H1 (cell line): Measurements from ENCODE around the gene PARD3. TPM values are rescaled to one million over a fixed set of nuclear protein-coding genes. Genes with fewer than 3 reads are reported as not detected.

Experiments used
- CTCF ChIA-PET: fragments of 300-600 bp; sonication (Branson Sonifier 250); formaldehyde crosslinking; loops from one replicate; lab custom pipeline; 2021; ENCODE audit not compliant: partially characterized antibody; lab: Charles Lee
- POLR2A ChIA-PET: fragments of 300-600 bp; sonication (Branson Sonifier 250); formaldehyde crosslinking; loops from one replicate; lab custom pipeline; 2021; ENCODE audit warnings: inconsistent platforms; ENCODE audit not compliant: partially characterized antibody; lab: Charles Lee
- DNase-seq, 2 experiments: peaks; one replicate each; pipeline versions ENCODE4 v3.0.0 to v3.0.0-alpha.2; 2010 to 2022; ENCODE audit warnings: low spot score in 2 of 2, low read depth in 1 of 2, mixed read lengths in 1 of 2
- FAIRE-seq: peaks from 2 replicates; lab custom pipeline; 2011; peaks lifted over from hg19 to GRCh38; lab: Jason Lieb, UNC
- H2AFZ ChIP-seq: 2 replicates; pipeline ENCODE4 v1.8.1; 2012; ENCODE audit warnings: low read length, inconsistent platforms
- H2AK5ac ChIP-seq: 2 replicates; pipeline ENCODE4 v1.6.1; 2013; ENCODE audit warnings: low read depth, low read length
- H2BK120ac ChIP-seq: replicated peaks from 2 replicates; pipeline ENCODE3; 2013; ENCODE audit warnings: low read depth, low read length, inconsistent platforms
- H2BK12ac ChIP-seq: 2 replicates; pipeline ENCODE4 v1.6.1; 2013; ENCODE audit warnings: low read depth, low read length
- H2BK15ac ChIP-seq: 2 replicates; pipeline ENCODE4 v1.6.1; 2013; ENCODE audit warnings: low read length
- H2BK20ac ChIP-seq: 2 replicates; pipeline ENCODE4 v1.6.1; 2013; ENCODE audit warnings: low read length
- H2BK5ac ChIP-seq: 2 replicates; pipeline ENCODE4 v1.6.1; 2013; ENCODE audit warnings: low read depth, low read length
- H3K14ac ChIP-seq: 2 replicates; pipeline ENCODE4 v1.6.1; 2013; ENCODE audit warnings: inconsistent platforms; ENCODE audit not compliant: insufficient read length
- H3K18ac ChIP-seq: 2 replicates; pipeline ENCODE4 v1.6.1; 2013; ENCODE audit warnings: low read length; ENCODE audit errors: extremely low read depth
- H3K23ac ChIP-seq: 2 replicates; pipeline ENCODE4 v1.6.1; 2013; ENCODE audit warnings: inconsistent platforms; ENCODE audit not compliant: insufficient read length
- H3K23me2 ChIP-seq: 2 replicates; pipeline ENCODE4 v1.6.1; 2013; ENCODE audit warnings: low read depth, low read length
- H3K27ac ChIP-seq: 2 replicates; pipeline ENCODE4 v1.6.1; 2011; ENCODE audit warnings: low read depth, low read length, inconsistent platforms
- H3K27me3 ChIP-seq, 4 experiments: replicated peaks in 1 of 4; 1 replicate in 1 of 4; 2 replicates in 3 of 4; pipeline versions ENCODE4 v1.6.1 to v1.8.1; 2011 to 2013; ENCODE audit warnings: low read length in 3 of 4, mild to moderate bottlenecking in 3 of 4, inconsistent platforms in 2 of 4, mixed read lengths in 2 of 4, moderate library complexity in 1 of 4; ENCODE audit not compliant: control insufficient read depth in 3 of 4, insufficient read depth in 3 of 4; ENCODE audit errors: extremely low read depth in 1 of 4
- H3K36me3 ChIP-seq, 4 experiments: 2 replicates each; pipeline versions ENCODE4 v1.6.1 to v1.8.1; 2011 to 2013; ENCODE audit warnings: mild to moderate bottlenecking in 4 of 4, low read length in 3 of 4, moderate library complexity in 2 of 4, control low read depth in 1 of 4, inconsistent platforms in 1 of 4; ENCODE audit not compliant: insufficient read depth in 4 of 4, control insufficient read depth in 2 of 4
- H3K4ac ChIP-seq: replicated peaks from 2 replicates; pipeline ENCODE3; 2013; ENCODE audit warnings: low read length, low read depth, mixed read lengths, inconsistent platforms; ENCODE audit not compliant: insufficient read length
- H3K4me1 ChIP-seq, 4 experiments: replicated peaks in 1 of 4; 1 replicate in 1 of 4; 2 replicates in 3 of 4; pipeline versions ENCODE4 v1.6.1 to v1.8.1; 2011 to 2013; ENCODE audit warnings: low read length in 3 of 4, inconsistent platforms in 2 of 4, mixed read lengths in 1 of 4; ENCODE audit not compliant: insufficient read depth in 4 of 4, control insufficient read depth in 3 of 4
- H3K4me2 ChIP-seq, 2 experiments: 2 replicates each; pipeline versions ENCODE4 v1.6.1 to v1.8.1; 2011 to 2013; ENCODE audit warnings: low read depth in 2 of 2, low read length in 2 of 2, control low read depth in 1 of 2, inconsistent platforms in 1 of 2, mild to moderate bottlenecking in 1 of 2; ENCODE audit not compliant: insufficient read depth in 1 of 2
- H3K4me3 ChIP-seq, 4 experiments: fragments of 200-600, 300-600 bp in 1 of 4; sonication (generic), shearing (Covaris generic), sonication (Bioruptor Twin) in 1 of 4; 2 replicates each; pipeline versions ENCODE4 v1.5.1 to v1.8.1; 2011 to 2016; ENCODE audit warnings: low read length in 4 of 4, low read depth in 3 of 4, control low read depth in 2 of 4, inconsistent platforms in 2 of 4, mild to moderate bottlenecking in 2 of 4, mixed read lengths in 1 of 4, moderate library complexity in 1 of 4; ENCODE audit not compliant: insufficient read depth in 2 of 4; ENCODE audit errors: extremely low read depth in 1 of 4
- H3K56ac ChIP-seq: replicated peaks from 2 replicates; pipeline ENCODE3; 2013; ENCODE audit warnings: low read depth, mild to moderate bottlenecking, mixed read lengths, low read length, inconsistent platforms; ENCODE audit not compliant: insufficient read length
- H3K79me1 ChIP-seq: 2 replicates; pipeline ENCODE4 v1.6.1; 2013; ENCODE audit warnings: low read depth, low read length, control low read depth
- H3K79me2 ChIP-seq, 2 experiments: 2 replicates each; pipeline versions ENCODE4 v1.6.1 to v1.8.1; 2012 to 2013; ENCODE audit warnings: low read length in 2 of 2, mild to moderate bottlenecking in 2 of 2, inconsistent platforms in 1 of 2; ENCODE audit not compliant: insufficient read depth in 2 of 2, control insufficient read depth in 1 of 2
- H3K9ac ChIP-seq, 4 experiments: replicated peaks in 1 of 4; 1 replicate in 1 of 4; 2 replicates in 3 of 4; pipeline versions ENCODE4 v1.6.1 to v1.8.1; 2011 to 2013; ENCODE audit warnings: low read depth in 3 of 4, low read length in 3 of 4, control low read depth in 2 of 4, mild to moderate bottlenecking in 2 of 4, moderate library complexity in 2 of 4, inconsistent platforms in 1 of 4; ENCODE audit errors: extremely low read depth in 1 of 4
- H3K9me3 ChIP-seq, 2 experiments: 2 replicates each; pipeline versions ENCODE4 v1.6.1 to v1.8.1; 2012 to 2013; ENCODE audit warnings: mild to moderate bottlenecking in 2 of 2, moderate library complexity in 2 of 2, control low read depth in 1 of 2, inconsistent platforms in 1 of 2, low read depth in 1 of 2, low read length in 1 of 2, mixed read lengths in 1 of 2; ENCODE audit not compliant: insufficient read depth in 2 of 2
- H4K20me1 ChIP-seq, 2 experiments: replicated peaks in 1 of 2; 2 replicates each; pipeline versions ENCODE3 to v1.8.1; 2011 to 2013; ENCODE audit warnings: inconsistent platforms in 2 of 2, low read length in 2 of 2, mild to moderate bottlenecking in 1 of 2; ENCODE audit not compliant: insufficient read depth in 2 of 2, control insufficient read depth in 1 of 2
- H4K5ac ChIP-seq: 2 replicates; pipeline ENCODE4 v1.6.1; 2013; ENCODE audit warnings: low read length, low read depth, mixed read lengths, inconsistent platforms; ENCODE audit not compliant: insufficient read length
- H4K8ac ChIP-seq: 2 replicates; pipeline ENCODE4 v1.8.0; 2013; ENCODE audit warnings: mild to moderate bottlenecking, moderate library complexity, low read length, inconsistent platforms; ENCODE audit not compliant: insufficient read depth; ENCODE audit errors: extremely low read depth
- H4K91ac ChIP-seq: replicated peaks from 2 replicates; pipeline ENCODE3; 2013; ENCODE audit warnings: low read length, mixed read lengths, inconsistent platforms; ENCODE audit not compliant: insufficient read length
- BRCA1 ChIP-seq: IDR thresholded peaks from 2 replicates; pipeline ENCODE4 v1.6.1; 2012; ENCODE audit warnings: low read depth, low read length, improper control_type of control experiment
- CBX8 ChIP-seq: fragments of 300-800, 300-1000 bp; sonication (generic); IDR thresholded peaks from 2 replicates; pipeline ENCODE4 v1.7.1; 2016; ENCODE audit warnings: low read depth, low read length, borderline replicate concordance
- CTCF ChIP-seq, 3 experiments: IDR thresholded peaks; 1 replicate in 2 of 3; 2 replicates in 1 of 3; pipeline versions ENCODE4 v1.5.1 to v1.6.1; 2011; ENCODE audit warnings: low read length in 3 of 3, mild to moderate bottlenecking in 3 of 3, inconsistent platforms in 2 of 3, low read depth in 1 of 3, moderate library complexity in 1 of 3; ENCODE audit not compliant: insufficient read depth in 1 of 3; ENCODE audit errors: control extremely low read depth in 1 of 3
- EGR1 ChIP-seq: IDR thresholded peaks from 2 replicates; pipeline ENCODE4 v1.6.1; 2011; ENCODE audit warnings: low read depth, low read length, borderline replicate concordance
- JUN ChIP-seq: IDR thresholded peaks from 2 replicates; pipeline ENCODE4 v1.6.1; 2011; ENCODE audit warnings: low read depth, mild to moderate bottlenecking, improper control_type of control experiment, low read length
- RAD21 ChIP-seq, 2 experiments: IDR thresholded peaks in 1 of 2; conservative IDR thresholded peaks in 1 of 2; 2 replicates each; pipeline ENCODE4 v1.6.1; 2011; ENCODE audit warnings: low read depth in 2 of 2, low read length in 2 of 2, improper control_type of control experiment in 1 of 2, inconsistent platforms in 1 of 2, mild to moderate bottlenecking in 1 of 2, moderate library complexity in 1 of 2
- RNF2 ChIP-seq: fragments of 200-900, 300-1000 bp; sonication (generic); IDR thresholded peaks from 2 replicates; pipeline ENCODE4 v1.7.1; 2016; ENCODE audit warnings: borderline replicate concordance, low read depth, mild to moderate bottlenecking, antibody characterized with exemption, low read length; ENCODE audit not compliant: poor library complexity, severe bottlenecking; ENCODE audit errors: missing control alignments
- SP4 ChIP-seq: IDR thresholded peaks from 2 replicates; pipeline ENCODE4 v1.6.1; 2012; ENCODE audit warnings: low read length, inconsistent platforms
- TAF7 ChIP-seq: optimal IDR thresholded peaks from 2 replicates; pipeline ENCODE3; 2011; ENCODE audit warnings: low read depth, mild to moderate bottlenecking, inconsistent platforms, low read length, moderate library complexity, borderline replicate concordance
- ZNF274 ChIP-seq: IDR thresholded peaks from 2 replicates; pipeline ENCODE4 v1.7.0; 2012; ENCODE audit warnings: low read length, borderline replicate concordance; ENCODE audit errors: extremely low read depth
- WGBS, 2 experiments: shearing (Covaris generic) in 1 of 2; methylation state at CpG; one replicate each; pipeline versions ENCODE4 v1.1.6 to v1.1.7; 2013 to 2015; ENCODE audit warnings: low lambda C conversion rate in 2 of 2, mixed read lengths in 2 of 2, inconsistent platforms in 1 of 2, low coverage in 1 of 2, missing lambda C conversion rate in 1 of 2; ENCODE audit not compliant: insufficient replicate concordance in 2 of 2, insufficient coverage in 1 of 2, insufficient read length in 1 of 2; ENCODE audit errors: extremely low coverage in 1 of 2, missing lambda C conversion rate in 1 of 2; 5-methylcytosine and 5-hydroxymethylcytosine counted together
- polyA plus RNA-seq, 7 experiments: library from polyadenylated mRNA; depleted of rRNA in 3 of 7; stranded (reverse) in 5 of 7; unstranded in 2 of 7; fragments of >200 nt in 5 of 7; fragments of 200-250 nt in 2 of 7; gene quantifications; 1 replicate in 5 of 7; 2 replicates in 1 of 7; 4 replicates in 1 of 7; pipeline versions ENCODE4 v1.2.1 to v1.2.3, GENCODE V29; 2011 to 2013; ENCODE audit warnings: missing spikeins in 2 of 7, mixed read lengths in 2 of 7
- total RNA-seq: library from RNA; stranded (reverse); fragmentation: NEBNext Ultra II Directional; extraction: Animal tissue kit (Norgen Biotek cat#: 25700); gene quantifications from 2 replicates; pipeline ENCODE4 v1.2.1, GENCODE V29; 2021

Gene PARD3
- total and polyA plus RNA-seq, 2 of the 8 experiments (the other 6 are each of a cell fraction or from before 2014, with no cell fraction given) = 19.7 to 49.1 TPM

- Histone ChIP-seq H4K8ac (no peak overlapping the region), H3K79me2 (peaks cover 0 to 56% of the 10 kb centered on the region in 2 experiments; a peak in 2 of 4 replicates), H4K91ac (no peak overlapping the region), H3K79me1 (peaks cover 9% of the 10 kb centered on the region; the same call in 1 of the 2 replicates), H2BK120ac (no peak overlapping the region), H3K23me2 (no peaks in the 10 kb centered on the region), H3K14ac (no peak overlapping the region), H4K20me1 (peaks cover 2 to 4% of the 10 kb centered on the region in 2 experiments), H3K4me3 (no peak overlapping the region), H2BK15ac (no peak overlapping the region), H3K36me3 (no peaks in the 10 kb centered on the region), H3K23ac (no peak overlapping the region), H3K4me1 (peaks cover 5 to 15% (median 11%) of the 10 kb centered on the region in 4 experiments; a peak in 5 of 7 replicates), H3K9ac (no peak overlapping the region), H3K27me3 (no peaks in the 10 kb centered on the region), H3K4ac (no peak overlapping the region), H2AFZ (no peak overlapping the region), H3K4me2 (peak overlapping the region in 1 of 2 experiments; percentile 34; a peak in 1 of 4 replicates), H2AK5ac (no peak overlapping the region), H3K18ac (no peak overlapping the region), H2BK12ac (no peak overlapping the region), H4K5ac (no peak overlapping the region), H2BK20ac (no peak overlapping the region), H3K27ac (no peak overlapping the region), H3K9me3 (no peaks in the 10 kb centered on the region), H2BK5ac (no peak overlapping the region), H3K56ac (no peak overlapping the region)
- CTCF ChIA-PET = interaction anchor here (0.6 to 5.0 kb wide), 27 partner anchors 10 to 556 kb away, joined by 3 to 57 read pairs (median 3); no protein-coding TSS in a partner anchor
- DNase-seq = peak; percentile 62 to 98
- POLR2A ChIA-PET = no interaction called here
- WGBS, 2 experiments = 6% methylated on average over 9 of the region's 9 CpGs; no CpG with 5 or more reads in 1 of the 2 experiments
- FAIRE-seq = peak; percentile 94
- TF ChIP-seq TAF7 = no peak
- TF ChIP-seq EGR1 = no peak
- no peak for TF ChIP-seq JUN
- TF ChIP-seq CTCF (IDR thresholded peaks at IDR 0.05; ENCODE audit: control extremely low read depth in 1 of 3, insufficient read depth in 1 of 3, low read depth in 1 of 3, low read length in 3 of 3) = peak; percentile 88 to 98 (median 95)
- no peak for TF ChIP-seq RNF2
- TF ChIP-seq CBX8 = no peak
- TF ChIP-seq RAD21 (IDR thresholded peaks at IDR 0.05 in 1 of 2, conservative IDR thresholded peaks at IDR 0.05 in 1 of 2; ENCODE audit: low read depth in 2 of 2, low read length in 2 of 2) = peak; percentile 91 to 92
- TF ChIP-seq BRCA1 = no peak
- TF ChIP-seq SP4 = no peak
- TF ChIP-seq ZNF274 = no peak
Observed at GRCh38 chr10:34637418-34637911, 177.6 kb downstream of the PARD3 start.
